Coronary artery (tissue), 2 donors: ENCODE data around the gene MCF2L2.
"Not testable (repeated sequence)": the region's sequence is repeated elsewhere in the genome, so short reads cannot be mapped to it uniquely, and the experiment has no call there.

Experiments
- DNase-seq: peaks from one replicate; pipeline ENCODE4 v3.0.0-alpha.2; 2017; ENCODE audit warnings: low spot score
- H3K27ac ChIP-seq, 2 donors: fragments of 200-600 bp; sonication (generic); one replicate each; pipeline ENCODE4 v1.5.1; 2016 to 2019
- H3K4me3 ChIP-seq: fragments of 200-600 bp; sonication (generic); 2 replicates; pipeline ENCODE4 v1.5.1; 2016; ENCODE audit warnings: mild to moderate bottlenecking, moderate library complexity
- TF ChIP-seq, protein P1 (sequence below): fragments of 200-600 bp; sonication (generic); IDR thresholded peaks from one replicate; pipeline ENCODE4 v1.5.1; 2019; ENCODE audit warnings: antibody characterized with exemption

Gene MCF2L2

GRCh38 chr3:183443395-183444385, 15.3 kb upstream of the MCF2L2 start:
- TF ChIP-seq, protein P1, sequence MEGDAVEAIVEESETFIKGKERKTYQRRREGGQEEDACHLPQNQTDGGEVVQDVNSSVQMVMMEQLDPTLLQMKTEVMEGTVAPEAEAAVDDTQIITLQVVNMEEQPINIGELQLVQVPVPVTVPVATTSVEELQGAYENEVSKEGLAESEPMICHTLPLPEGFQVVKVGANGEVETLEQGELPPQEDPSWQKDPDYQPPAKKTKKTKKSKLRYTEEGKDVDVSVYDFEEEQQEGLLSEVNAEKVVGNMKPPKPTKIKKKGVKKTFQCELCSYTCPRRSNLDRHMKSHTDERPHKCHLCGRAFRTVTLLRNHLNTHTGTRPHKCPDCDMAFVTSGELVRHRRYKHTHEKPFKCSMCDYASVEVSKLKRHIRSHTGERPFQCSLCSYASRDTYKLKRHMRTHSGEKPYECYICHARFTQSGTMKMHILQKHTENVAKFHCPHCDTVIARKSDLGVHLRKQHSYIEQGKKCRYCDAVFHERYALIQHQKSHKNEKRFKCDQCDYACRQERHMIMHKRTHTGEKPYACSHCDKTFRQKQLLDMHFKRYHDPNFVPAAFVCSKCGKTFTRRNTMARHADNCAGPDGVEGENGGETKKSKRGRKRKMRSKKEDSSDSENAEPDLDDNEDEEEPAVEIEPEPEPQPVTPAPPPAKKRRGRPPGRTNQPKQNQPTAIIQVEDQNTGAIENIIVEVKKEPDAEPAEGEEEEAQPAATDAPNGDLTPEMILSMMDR = no peak
- Histone ChIP-seq H3K27ac (no peak overlapping the region), H3K4me3 (no peak overlapping the region)
- DNase-seq = no peak

- DNase-seq = no peak
- Histone ChIP-seq H3K4me3 (no peak overlapping the region), H3K27ac (no peak overlapping the region)
- TF ChIP-seq, protein P1 = no peak
Measured at GRCh38 chr3:183442994-183443393, 14.6 kb upstream of the MCF2L2 start.

GRCh38 chr3:183440521-183440920, 12.1 kb upstream of the MCF2L2 start:
- not testable (repeated sequence) for H3K4me3 ChIP-seq, H3K27ac ChIP-seq, DNase-seq

DNA sequence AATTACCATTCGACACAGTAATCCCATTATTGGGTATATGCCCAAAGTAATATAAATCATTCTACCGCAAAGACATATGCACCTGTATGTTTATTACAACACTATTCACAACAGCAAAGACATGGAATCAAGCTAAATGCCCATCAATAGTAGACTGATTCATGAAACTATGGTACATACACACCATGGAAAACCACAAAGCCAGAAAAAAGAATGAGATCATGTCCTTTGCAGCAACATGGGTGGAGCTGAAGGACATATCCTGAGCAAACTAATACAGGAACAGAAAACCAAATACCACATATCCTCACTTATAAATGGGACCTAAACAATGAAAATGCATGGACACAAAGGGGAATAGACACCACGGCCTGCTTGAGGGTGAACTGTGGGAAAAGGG, 11.1 kb upstream of the MCF2L2 start:
- DNase-seq = no peak
- TF ChIP-seq, protein P1 = no peak
- Histone ChIP-seq H3K27ac (no peak overlapping the region), H3K4me3 (no peak overlapping the region)

GRCh38 chr3:183438735-183439134, 10.3 kb upstream of the MCF2L2 start:
- Histone ChIP-seq H3K27ac (no peak overlapping the region), H3K4me3 (no peak overlapping the region)
- no peak for DNase-seq
- TF ChIP-seq, protein P1 = no peak

- DNase-seq = no peak
- Histone ChIP-seq H3K27ac (no peak overlapping the region), H3K4me3 (no peak overlapping the region)
- TF ChIP-seq, protein P1 = no peak
Measured at GRCh38 chr3:183437666-183438564, 9.5 kb upstream of the MCF2L2 start.

- Histone ChIP-seq H3K27ac (no peak overlapping the region), H3K4me3 (no peak overlapping the region)
- TF ChIP-seq, protein P1 = no peak
- DNase-seq = no peak
Measured at GRCh38 chr3:183437061-183437460, 8.6 kb upstream of the MCF2L2 start.
